ENCODE data around the gene BARHL1. TPM values are rescaled to one million over a fixed set of nuclear protein-coding genes. Genes with fewer than 3 reads are reported as not detected.

The BARHL1 gene
- total RNA-seq: not detected in 2 replicates

GRCh38 chr9:132582276-132582785 is at the start of gene BARHL1:
Gene BARHL1, plus strand, starts transcription at chr9:132582606. Its CDS starts 192 bp downstream, at chr9:132582798.
- no peak for DNase-seq (ENCODE audit: low read depth in 2 of 2)

- no peak for DNase-seq (ENCODE audit: low read depth in 2 of 2)
Observed at GRCh38 chr9:132534832-132535231, 47.6 kb upstream of the BARHL1 start.

- no peak for DNase-seq (ENCODE audit: low read depth in 2 of 2)
Observed at GRCh38 chr9:132536124-132536523, 46.3 kb upstream of the BARHL1 start.

- DNase-seq (ENCODE audit: low read depth in 2 of 2): no peak
Observed at GRCh38 chr9:132537352-132537751, 45.1 kb upstream of the BARHL1 start.

- DNase-seq (ENCODE audit: low read depth in 2 of 2): no peak
Observed at GRCh38 chr9:132538071-132538470, 44.3 kb upstream of the BARHL1 start.

- DNase-seq (ENCODE audit: low read depth in 2 of 2): no peak
Observed at GRCh38 chr9:132539096-132539495, 43.3 kb upstream of the BARHL1 start.

- DNase-seq (ENCODE audit: low read depth in 2 of 2): no peak
Observed at GRCh38 chr9:132541051-132541450, 41.4 kb upstream of the BARHL1 start.

- no peak for DNase-seq (ENCODE audit: low read depth in 2 of 2)
Observed at GRCh38 chr9:132541870-132542830, 40.3 kb upstream of the BARHL1 start.

GRCh38 chr9:132543251-132543650 is 39.2 kb upstream of the BARHL1 start:
- DNase-seq (ENCODE audit: low read depth in 2 of 2): no peak

- DNase-seq (ENCODE audit: low read depth in 2 of 2): no peak
Observed at GRCh38 chr9:132543960-132544359, 38.4 kb upstream of the BARHL1 start.

GRCh38 chr9:132545578-132545977 is 36.8 kb upstream of the BARHL1 start:
- DNase-seq (ENCODE audit: low read depth in 2 of 2): no peak

GRCh38 chr9:132546148-132547051 is 36.0 kb upstream of the BARHL1 start:
- peak; percentile 15 to 80 for DNase-seq (ENCODE audit: low read depth in 2 of 2)

GRCh38 chr9:132547052-132547431 is 35.4 kb upstream of the BARHL1 start:
- no peak for DNase-seq (ENCODE audit: low read depth in 2 of 2)

- DNase-seq (ENCODE audit: low read depth in 2 of 2): no peak
Observed at GRCh38 chr9:132547436-132547835, 35.0 kb upstream of the BARHL1 start.

GRCh38 chr9:132547976-132548730 is 34.3 kb upstream of the BARHL1 start:
- DNase-seq (ENCODE audit: low read depth in 2 of 2): peak; percentile 30 to 54

GRCh38 chr9:132548751-132549640 is 33.4 kb upstream of the BARHL1 start:
- DNase-seq (ENCODE audit: low read depth in 2 of 2): peak; percentile 68 to 88

- no peak for DNase-seq (ENCODE audit: low read depth in 2 of 2)
Observed at GRCh38 chr9:132551556-132551955, 30.9 kb upstream of the BARHL1 start.

GRCh38 chr9:132552041-132552440 is 30.4 kb upstream of the BARHL1 start:
- DNase-seq (ENCODE audit: low read depth in 2 of 2): no peak

- no peak for DNase-seq (ENCODE audit: low read depth in 2 of 2)
Observed at GRCh38 chr9:132554755-132555154, 27.7 kb upstream of the BARHL1 start.

- DNase-seq (ENCODE audit: low read depth in 2 of 2): no peak
Observed at GRCh38 chr9:132555528-132555927, 26.9 kb upstream of the BARHL1 start.
